NCI-H1105 (cell line): ENCODE measurements around the gene UTP20.

ENCODE experiments used
- DNase-seq: peaks from one replicate; lab custom pipeline; 2025; lab: John Stamatoyannopoulos, UW

UTP20 gene

GRCh38 chr12:101280006-101280505 lies at the start of gene UTP20:
TSS of gene UTP20 (plus strand) at chr12:101280105. CDS start at chr12:101280283, 178 bp downstream.
- DNase-seq: peak; percentile 89

DNA sequence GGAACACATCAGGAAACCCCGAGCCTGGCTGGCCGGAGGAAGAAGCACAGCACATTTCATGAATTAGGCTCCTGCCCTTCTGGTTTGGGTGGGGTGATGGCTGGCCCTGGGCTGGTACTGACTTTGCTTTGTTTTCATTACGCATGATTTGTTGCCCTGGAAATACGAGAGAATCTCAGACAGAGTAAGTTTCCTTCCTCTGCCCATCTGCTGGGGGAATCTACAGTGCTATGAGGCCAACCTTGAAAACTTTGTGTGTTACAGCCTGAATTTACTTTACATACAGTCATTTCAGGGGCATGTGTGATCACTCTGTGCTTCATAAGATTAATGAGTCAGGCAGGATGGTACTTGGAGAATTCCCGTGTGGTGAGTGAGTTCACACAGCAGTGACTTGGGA lies 49.4 kb upstream of the UTP20 start:
- DNase-seq: no peak

- no peak for DNase-seq
Measured at GRCh38 chr12:101231636-101232035, 48.3 kb upstream of the UTP20 start.

DNA sequence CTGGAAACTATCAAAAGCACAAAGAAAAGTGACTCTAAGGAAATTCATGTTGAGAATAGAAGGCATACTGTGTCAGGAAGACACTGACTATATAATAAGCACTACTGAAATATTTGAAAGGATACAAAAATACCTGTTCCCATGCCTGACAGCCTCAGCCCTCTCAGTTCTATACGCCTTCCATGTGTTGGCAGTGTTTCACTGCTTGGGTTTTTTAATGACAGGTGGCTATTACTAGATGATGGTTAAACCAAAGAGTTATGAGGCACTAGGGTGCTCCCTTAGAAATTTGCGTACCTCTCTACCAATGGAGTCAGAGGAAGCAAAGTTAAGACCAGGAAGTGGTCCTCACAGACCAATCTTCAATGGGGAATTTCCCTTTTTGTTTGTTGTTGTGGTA lies 44.2 kb upstream of the UTP20 start:
- DNase-seq: no peak

DNA sequence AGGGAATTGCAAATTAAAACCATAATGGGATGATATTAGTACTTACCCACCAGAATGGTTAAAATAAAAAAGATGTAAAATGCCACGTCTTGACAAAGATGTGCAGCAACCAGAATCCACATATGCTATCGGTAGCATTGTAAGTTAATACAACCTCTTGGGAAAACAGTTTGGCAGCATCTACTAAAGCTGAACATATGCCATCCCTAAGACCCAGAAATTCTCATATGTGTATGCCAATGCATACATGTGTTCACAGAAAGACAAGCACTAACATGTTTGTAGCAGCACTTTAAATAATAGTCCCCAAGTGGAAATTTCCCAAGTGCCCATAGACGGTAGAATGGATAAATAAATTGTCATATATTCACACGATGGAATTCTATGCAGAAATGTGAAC lies 41.6 kb upstream of the UTP20 start:
- no peak for DNase-seq

GRCh38 chr12:101238800-101239329 lies 41.0 kb upstream of the UTP20 start:
- no peak for DNase-seq

GRCh38 chr12:101243074-101243473 lies 36.8 kb upstream of the UTP20 start:
- DNase-seq: no peak

DNA sequence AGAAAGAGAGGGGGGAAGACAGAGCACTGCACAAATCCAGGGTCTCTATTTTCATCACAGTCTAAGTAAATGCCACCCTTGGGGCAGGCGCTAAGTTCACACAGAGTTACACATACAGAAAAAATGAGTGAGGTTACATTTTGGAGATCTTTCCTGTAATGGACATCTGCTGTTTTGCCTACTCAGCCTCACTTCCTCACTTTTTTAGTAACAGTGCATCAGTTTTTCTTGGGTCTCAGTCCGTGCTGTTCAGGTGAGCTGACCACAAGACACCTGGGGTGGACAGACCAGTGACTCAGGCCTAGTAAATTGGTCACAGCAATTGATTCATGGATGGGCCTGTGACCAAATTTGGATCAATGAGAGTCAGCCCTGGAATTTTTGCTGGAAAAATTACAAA lies 36.3 kb upstream of the UTP20 start:
- no peak for DNase-seq

DNA sequence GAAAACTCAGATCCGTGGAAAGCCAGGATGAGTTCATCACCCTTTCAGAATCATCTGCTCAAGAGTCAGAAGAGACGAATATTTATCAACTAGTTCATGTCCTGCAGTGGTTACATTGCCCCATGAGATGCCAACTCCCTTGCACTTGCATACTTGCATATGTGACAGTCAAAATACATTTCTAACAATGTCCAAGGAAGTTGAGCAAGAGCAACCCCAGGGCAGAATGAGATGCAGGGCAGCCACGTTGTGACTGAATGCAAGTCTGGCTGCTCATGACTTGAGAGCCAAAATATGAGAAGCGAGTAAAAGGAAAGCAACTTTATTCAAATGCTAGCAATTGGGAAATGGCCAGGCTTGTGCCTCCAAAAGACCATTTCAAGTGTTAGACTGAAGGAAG lies 23.6 kb upstream of the UTP20 start:
- DNase-seq: no peak

GRCh38 chr12:101257357-101257756 lies 22.5 kb upstream of the UTP20 start:
- no peak for DNase-seq

DNA sequence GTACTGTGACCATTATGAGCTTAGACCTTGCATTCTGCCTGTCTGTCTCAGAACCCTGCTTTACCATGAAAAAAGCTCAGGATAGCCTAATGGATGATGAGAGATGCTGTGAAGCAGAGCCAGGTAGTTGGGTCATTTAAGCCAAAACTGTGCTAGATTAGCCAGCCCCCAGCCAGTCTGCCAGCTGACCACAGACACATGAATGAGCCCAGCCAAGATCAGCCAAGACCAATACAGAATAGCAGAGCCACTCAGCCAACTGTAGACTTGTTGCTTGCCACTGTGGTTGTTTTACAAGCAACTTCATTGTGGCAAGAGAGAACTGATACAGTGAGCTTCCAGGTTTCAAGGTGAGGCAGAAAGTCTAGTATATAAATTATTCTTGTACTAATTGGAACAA lies 12.8 kb upstream of the UTP20 start:
- no peak for DNase-seq

DNA sequence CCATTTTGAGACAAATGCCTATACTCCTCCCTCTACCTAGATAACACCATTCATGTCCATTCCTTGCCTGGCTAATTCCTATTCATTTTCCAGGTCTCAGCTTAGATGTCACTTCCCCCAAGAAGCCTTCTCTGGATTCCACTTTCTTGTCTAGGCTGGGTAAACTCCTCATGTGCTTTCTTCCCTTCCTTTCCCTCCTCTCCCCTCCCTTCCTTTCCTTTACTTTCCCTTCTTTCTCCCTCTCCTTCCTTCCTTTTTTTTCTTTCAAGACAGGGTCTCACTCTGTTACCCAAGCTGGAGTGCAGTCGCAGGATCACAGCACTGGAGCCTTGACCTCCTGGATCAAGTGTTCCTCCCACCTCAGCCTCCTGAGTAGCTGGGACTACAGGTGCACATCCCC lies 3.5 kb upstream of the UTP20 start:
- no peak for DNase-seq

DNA sequence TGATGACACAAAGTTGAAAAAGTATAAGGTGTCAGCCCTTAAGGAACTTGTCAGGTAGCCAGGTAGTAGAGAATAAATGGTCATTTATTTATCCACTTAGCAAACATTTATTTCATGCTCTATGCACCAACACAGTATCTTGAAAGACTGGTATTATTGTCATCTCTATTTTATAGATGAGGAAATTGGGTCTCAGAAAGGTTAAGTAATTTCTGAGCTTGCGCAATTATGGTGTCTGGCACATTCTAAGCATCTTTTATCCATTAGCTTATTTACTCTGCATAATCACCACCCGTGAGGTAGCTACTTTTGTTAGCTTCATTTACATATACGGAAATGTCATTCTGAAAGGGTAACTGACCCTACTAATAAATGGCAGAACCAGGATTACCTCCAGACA lies 2.5 kb upstream of the UTP20 start:
- DNase-seq: no peak

DNA sequence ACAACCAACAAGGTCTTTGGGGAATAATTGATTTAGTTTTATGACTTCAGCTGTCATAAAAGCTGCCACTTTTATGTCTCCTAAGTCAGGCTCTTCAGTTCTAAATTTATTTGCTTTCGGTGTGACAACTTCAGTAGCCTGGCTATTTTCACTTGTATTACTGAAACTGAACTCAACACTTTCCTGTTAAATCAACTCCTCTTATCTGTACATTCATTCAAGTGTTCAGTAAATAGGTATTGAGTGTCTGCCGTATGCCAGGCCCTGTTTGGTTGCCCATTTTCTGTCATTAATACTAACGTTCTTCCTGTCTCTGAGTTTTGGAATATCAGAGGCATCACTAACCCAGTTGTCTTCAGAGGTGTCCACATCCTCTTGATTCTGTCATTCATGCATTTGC lies 7.5 kb downstream of the UTP20 start:
- no peak for DNase-seq

DNA sequence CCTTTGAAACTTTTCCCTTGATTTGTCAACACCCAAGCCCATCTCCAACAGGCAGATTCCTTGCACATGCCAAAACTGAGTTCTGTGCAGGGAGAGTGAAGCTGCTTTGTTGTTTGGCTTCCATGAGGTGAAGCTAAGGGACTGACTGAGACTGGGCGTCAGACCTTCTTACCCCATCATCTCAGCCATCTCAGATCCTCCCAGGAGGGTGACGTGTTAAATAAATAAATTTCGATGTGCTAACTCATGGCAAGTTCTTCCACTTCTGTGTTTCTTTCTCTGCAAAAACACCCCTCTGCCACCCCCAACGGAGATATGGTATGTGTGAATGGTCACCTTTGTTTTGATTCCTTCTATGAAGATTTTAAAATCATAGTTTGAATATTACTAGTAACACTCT lies 17.8 kb downstream of the UTP20 start:
- DNase-seq: no peak

- DNase-seq: no peak
Measured at GRCh38 chr12:101298426-101298825, 18.5 kb downstream of the UTP20 start.

GRCh38 chr12:101299346-101299745 lies 19.4 kb downstream of the UTP20 start:
- no peak for DNase-seq

- DNase-seq: no peak
Measured at GRCh38 chr12:101299931-101300330, 20.0 kb downstream of the UTP20 start.

DNA sequence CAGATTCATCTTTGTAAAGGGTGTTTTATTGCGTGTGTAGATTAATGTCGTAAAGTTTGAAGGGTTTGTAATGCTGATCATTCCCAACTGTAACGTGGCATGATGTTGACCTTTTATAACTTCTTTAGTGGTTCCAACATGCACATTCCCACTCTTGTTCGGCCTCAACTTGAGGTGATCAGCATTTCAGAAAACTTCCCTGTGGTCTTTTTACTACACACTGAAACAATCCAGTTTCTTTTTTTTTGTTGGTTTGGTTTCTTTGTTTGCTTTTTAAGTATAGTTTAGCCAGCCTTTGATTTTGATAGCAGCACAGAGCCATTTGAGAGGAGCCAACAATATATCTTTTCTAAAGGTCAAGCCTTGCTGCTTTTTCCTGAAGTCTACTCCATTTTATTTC lies 22.8 kb downstream of the UTP20 start:
- DNase-seq: no peak

GRCh38 chr12:101305226-101305779 lies 25.4 kb downstream of the UTP20 start:
- DNase-seq: no peak

DNA sequence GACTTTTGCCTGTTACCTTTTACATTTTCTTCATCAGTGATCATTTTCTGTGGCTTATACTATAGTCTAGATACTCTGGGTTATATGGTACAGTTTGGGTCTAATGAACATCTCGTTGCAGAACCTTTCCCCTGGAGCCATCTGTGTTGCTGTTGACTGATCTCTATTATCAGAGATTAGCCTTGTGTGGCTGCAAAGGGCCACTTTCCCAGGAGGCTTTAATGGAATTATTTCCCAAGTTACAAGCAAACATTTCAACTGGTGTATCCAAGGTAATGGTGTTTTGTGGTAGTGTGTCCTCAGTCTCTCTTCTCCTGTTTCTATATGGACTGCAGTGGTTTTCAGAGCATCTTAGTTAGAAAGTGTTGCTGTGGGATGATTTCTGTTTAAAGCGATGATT lies 25.9 kb downstream of the UTP20 start:
- DNase-seq: no peak

GRCh38 chr12:101322480-101322879 lies 42.6 kb downstream of the UTP20 start:
- no peak for DNase-seq

GRCh38 chr12:101323255-101323654 lies 43.4 kb downstream of the UTP20 start:
- DNase-seq: no peak

- DNase-seq: no peak
Measured at GRCh38 chr12:101325590-101325989, 45.7 kb downstream of the UTP20 start.
